ENCODE data around the gene USP48.
"Not testable (repeated sequence)": the region's sequence is repeated elsewhere in the genome, so short reads cannot be mapped to it uniquely, and the experiment has no call there.

The USP48 gene

DNA sequence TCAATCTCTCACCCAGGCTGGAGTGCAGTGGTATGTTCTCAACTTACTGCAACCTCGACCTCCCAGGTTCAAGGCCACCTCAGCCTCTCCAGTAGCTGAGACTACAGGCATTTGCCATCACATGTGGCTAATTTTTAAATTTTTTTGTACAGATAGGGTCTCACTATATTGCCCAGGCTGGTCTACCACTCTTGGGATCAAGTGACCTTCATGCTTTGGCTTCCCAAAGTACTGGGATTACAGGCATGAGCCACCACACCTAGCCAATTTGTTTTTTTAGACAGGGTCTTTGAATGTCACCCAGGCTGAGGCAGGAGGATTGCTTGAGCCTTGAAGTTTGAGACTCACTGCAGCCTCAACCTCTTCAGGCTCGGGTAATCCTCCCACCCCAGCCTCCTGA, 10.2 kb upstream of the USP48 start:
- no CpG with 5 or more reads among the region's 2 CpGs for WGBS
- no peak overlapping the region for H2BK15ac ChIP-seq (ENCODE audit: low read depth, poor library complexity, severe bottlenecking)
- H3K4ac ChIP-seq (ENCODE audit: low read depth in 1 of 2, low read length in 2 of 2): no peak overlapping the region
- no peak overlapping the region for H3K4me3 ChIP-seq (ENCODE audit: insufficient read depth in 1 of 2, low read depth in 1 of 2, low read length in 2 of 2)
- no peak overlapping the region for H3K23ac ChIP-seq (ENCODE audit: low read length in 2 of 2)
- H2BK120ac ChIP-seq (ENCODE audit: low read depth, low read length): no peak overlapping the region
- H3K14ac ChIP-seq (ENCODE audit: low read length in 2 of 2): no peak overlapping the region
- DNase-seq: no peak
- H3K4me2 ChIP-seq (ENCODE audit: low read length, poor library complexity, severe bottlenecking): no peak overlapping the region
- no peak overlapping the region for H2AFZ ChIP-seq (ENCODE audit: low read depth, low read length)
- no peak overlapping the region for H2AK5ac ChIP-seq (ENCODE audit: low read length, severe bottlenecking)
- H3K36me3 ChIP-seq (ENCODE audit: control insufficient read depth in 1 of 2, insufficient read depth in 2 of 2, low read depth in 1 of 2, low read length in 2 of 2): no peaks in the 10 kb centered on the region
- H3K9ac ChIP-seq (ENCODE audit: low read length): no peak overlapping the region
- no peaks in the 10 kb centered on the region for H3K27me3 ChIP-seq (ENCODE audit: control insufficient read depth in 1 of 2, insufficient read depth in 1 of 2, low read length in 2 of 2)
- no peaks in the 10 kb centered on the region for H3K4me1 ChIP-seq (ENCODE audit: control insufficient read depth, insufficient read depth, low read depth, low read length)
- no peak overlapping the region for H3K27ac ChIP-seq (ENCODE audit: low read length, poor library complexity, severe bottlenecking)
- no peak overlapping the region for H2BK5ac ChIP-seq (ENCODE audit: low read depth, low read length, poor library complexity, severe bottlenecking)
- H4K8ac ChIP-seq (ENCODE audit: low read length): no peak overlapping the region
- no peak overlapping the region for H4K91ac ChIP-seq (ENCODE audit: low read length)
- no peak overlapping the region for H2BK12ac ChIP-seq (ENCODE audit: low read length in 2 of 2)
- H3K9me3 ChIP-seq (ENCODE audit: control insufficient read depth, low read length): peaks cover 7% of the 10 kb centered on the region
- no peaks in the 10 kb centered on the region for H3K79me1 ChIP-seq (replicated peaks; ENCODE audit: low read length, poor library complexity, severe bottlenecking)
- no peak overlapping the region for H3K18ac ChIP-seq (ENCODE audit: low read depth in 1 of 2, low read length in 2 of 2)

DNA sequence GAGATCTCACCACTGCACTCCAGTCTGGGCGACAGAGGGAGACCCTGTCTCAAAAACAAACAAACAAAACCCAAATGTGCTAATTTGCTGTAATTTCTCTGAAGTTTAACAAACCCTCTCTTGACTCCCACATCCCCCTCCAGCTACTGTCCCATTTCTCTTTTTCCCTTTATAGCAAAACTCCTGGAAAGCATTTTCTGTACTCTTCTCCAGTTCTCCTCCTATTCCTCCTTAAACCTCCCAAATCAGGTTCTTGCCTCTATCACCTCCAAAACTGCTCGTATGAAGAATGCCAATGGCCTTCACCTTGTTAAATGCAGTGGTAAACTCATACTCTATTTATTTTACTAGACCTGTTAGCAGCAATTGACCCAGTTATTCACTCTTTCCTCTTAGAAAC, 3.7 kb upstream of the USP48 start:
- no peak overlapping the region for H2AFZ ChIP-seq (ENCODE audit: low read depth, low read length)
- no peak overlapping the region for H3K27ac ChIP-seq (ENCODE audit: low read length, poor library complexity, severe bottlenecking)
- H3K18ac ChIP-seq (ENCODE audit: low read depth in 1 of 2, low read length in 2 of 2): no peak overlapping the region
- no peak overlapping the region for H4K91ac ChIP-seq (ENCODE audit: low read length)
- 85% methylated on average over 2 of the region's 2 CpGs for WGBS
- H3K4me3 ChIP-seq (ENCODE audit: insufficient read depth in 1 of 2, low read depth in 1 of 2, low read length in 2 of 2): no peak overlapping the region
- no peak overlapping the region for H2BK12ac ChIP-seq (ENCODE audit: low read length in 2 of 2)
- H3K4ac ChIP-seq (ENCODE audit: low read depth in 1 of 2, low read length in 2 of 2): no peak overlapping the region
- no peaks in the 10 kb centered on the region for H3K9me3 ChIP-seq (ENCODE audit: control insufficient read depth, low read length)
- no peak overlapping the region for H3K23ac ChIP-seq (ENCODE audit: low read length in 2 of 2)
- H3K36me3 ChIP-seq (ENCODE audit: control insufficient read depth in 1 of 2, insufficient read depth in 2 of 2, low read depth in 1 of 2, low read length in 2 of 2): no peaks in the 10 kb centered on the region
- no peak for DNase-seq
- no peak overlapping the region for H4K8ac ChIP-seq (ENCODE audit: low read length)
- H3K4me1 ChIP-seq (ENCODE audit: control insufficient read depth, insufficient read depth, low read depth, low read length): no peaks in the 10 kb centered on the region
- H2BK120ac ChIP-seq (ENCODE audit: low read depth, low read length): no peak overlapping the region
- no peaks in the 10 kb centered on the region for H3K27me3 ChIP-seq (ENCODE audit: control insufficient read depth in 1 of 2, insufficient read depth in 1 of 2, low read length in 2 of 2)
- H2BK15ac ChIP-seq (ENCODE audit: low read depth, poor library complexity, severe bottlenecking): no peak overlapping the region
- no peak overlapping the region for H3K14ac ChIP-seq (ENCODE audit: low read length in 2 of 2)
- H3K4me2 ChIP-seq (ENCODE audit: low read length, poor library complexity, severe bottlenecking): no peak overlapping the region
- H3K79me1 ChIP-seq (replicated peaks; ENCODE audit: low read length, poor library complexity, severe bottlenecking): no peaks in the 10 kb centered on the region
- no peak overlapping the region for H2AK5ac ChIP-seq (ENCODE audit: low read length, severe bottlenecking)
- no peak overlapping the region for H2BK5ac ChIP-seq (ENCODE audit: low read depth, low read length, poor library complexity, severe bottlenecking)
- H3K9ac ChIP-seq (ENCODE audit: low read length): no peak overlapping the region

DNA sequence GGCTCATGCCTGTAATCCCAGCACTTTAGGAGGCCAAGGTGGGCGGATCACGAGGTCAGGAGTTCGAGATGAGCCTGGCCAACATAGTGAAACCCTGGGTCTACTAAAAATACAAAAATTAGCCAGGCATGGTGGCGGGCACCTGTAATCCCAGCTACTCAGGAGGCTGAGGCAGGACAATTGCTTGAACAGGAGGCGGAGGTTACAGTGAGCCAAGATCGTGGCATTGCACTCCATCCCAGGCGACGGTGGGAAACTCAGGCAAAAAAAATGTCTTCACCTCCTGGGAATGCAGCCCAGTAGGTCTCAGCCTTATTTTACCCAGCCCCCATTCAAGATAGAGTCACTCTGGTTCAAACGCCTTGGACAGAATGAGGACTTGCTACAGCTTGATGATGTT, 2.8 kb upstream of the USP48 start:
- 88% methylated on average over 9 of the region's 9 CpGs for WGBS
- H4K8ac ChIP-seq (ENCODE audit: low read length); H3K79me1 ChIP-seq (replicated peaks; ENCODE audit: low read length, poor library complexity, severe bottlenecking); H3K4ac ChIP-seq (ENCODE audit: low read depth in 1 of 2, low read length in 2 of 2); H2BK120ac ChIP-seq (ENCODE audit: low read depth, low read length); H3K36me3 ChIP-seq (ENCODE audit: control insufficient read depth in 1 of 2, insufficient read depth in 2 of 2, low read depth in 1 of 2, low read length in 2 of 2); H2BK5ac ChIP-seq (ENCODE audit: low read depth, low read length, poor library complexity, severe bottlenecking); H3K14ac ChIP-seq (ENCODE audit: low read length in 2 of 2); H3K9me3 ChIP-seq (ENCODE audit: control insufficient read depth, low read length); H3K23ac ChIP-seq (ENCODE audit: low read length in 2 of 2); H3K9ac ChIP-seq (ENCODE audit: low read length); DNase-seq; H2BK12ac ChIP-seq (ENCODE audit: low read length in 2 of 2); H2AK5ac ChIP-seq (ENCODE audit: low read length, severe bottlenecking); H3K4me2 ChIP-seq (ENCODE audit: low read length, poor library complexity, severe bottlenecking); H3K18ac ChIP-seq (ENCODE audit: low read depth in 1 of 2, low read length in 2 of 2); H3K27me3 ChIP-seq (ENCODE audit: control insufficient read depth in 1 of 2, insufficient read depth in 1 of 2, low read length in 2 of 2); H2BK15ac ChIP-seq (ENCODE audit: low read depth, poor library complexity, severe bottlenecking); H3K4me3 ChIP-seq (ENCODE audit: insufficient read depth in 1 of 2, low read depth in 1 of 2, low read length in 2 of 2); H2AFZ ChIP-seq (ENCODE audit: low read depth, low read length); H3K27ac ChIP-seq (ENCODE audit: low read length, poor library complexity, severe bottlenecking); H4K91ac ChIP-seq (ENCODE audit: low read length); H3K4me1 ChIP-seq (ENCODE audit: control insufficient read depth, insufficient read depth, low read depth, low read length): not testable (repeated sequence)

DNA sequence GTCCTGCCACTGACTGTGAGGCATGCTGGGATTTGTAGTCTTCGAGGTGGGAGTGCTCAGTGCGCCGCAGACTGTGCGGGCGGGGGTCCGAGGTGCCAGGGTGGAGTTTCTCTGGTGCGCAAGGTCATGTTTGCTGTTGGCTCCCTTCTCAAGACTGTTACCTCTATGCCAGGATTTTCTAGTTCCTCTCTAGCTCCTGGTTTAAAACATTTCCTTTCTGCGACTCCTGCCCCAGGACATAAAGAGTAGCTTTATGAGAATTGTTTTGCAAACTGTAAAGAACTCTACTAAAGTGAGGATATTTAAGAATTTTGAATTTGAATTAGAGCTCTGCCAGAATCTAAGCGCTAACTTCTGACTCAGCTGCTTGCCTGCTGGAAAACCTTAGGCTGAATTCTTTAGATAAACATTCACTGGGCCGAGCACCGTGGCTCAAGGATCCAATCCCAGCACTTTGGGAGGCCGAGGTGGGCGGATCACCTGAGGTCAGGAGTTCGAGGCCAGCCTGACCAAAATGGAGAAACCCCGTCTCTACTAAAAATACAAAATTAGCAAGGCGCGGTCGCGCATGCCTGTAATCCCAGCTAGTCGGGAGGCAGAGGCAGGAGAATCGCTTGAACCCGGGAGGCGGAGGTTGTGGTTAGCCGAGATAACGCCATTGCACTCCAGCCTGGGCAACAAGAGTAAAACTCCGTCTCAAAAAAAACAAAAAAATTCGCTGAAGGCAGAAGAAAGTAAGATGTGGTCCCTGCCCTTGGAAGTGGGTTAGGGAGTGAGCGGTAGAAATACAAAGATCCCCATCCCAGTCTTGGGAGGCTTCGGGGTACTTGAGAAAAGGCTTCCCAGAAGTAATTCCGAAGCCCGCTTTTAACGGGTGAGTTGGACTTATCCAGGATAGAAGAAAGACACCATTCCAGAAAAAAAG, 992 bp upstream of the USP48 start:
- peak overlapping the region in 1 of 2 experiments; percentile 99 for H3K18ac ChIP-seq (ENCODE audit: low read depth in 1 of 2, low read length in 2 of 2)
- H3K36me3 ChIP-seq (ENCODE audit: control insufficient read depth in 1 of 2, insufficient read depth in 2 of 2, low read depth in 1 of 2, low read length in 2 of 2): no peaks in the 10 kb centered on the region
- no peaks in the 10 kb centered on the region for H3K9me3 ChIP-seq (ENCODE audit: control insufficient read depth, low read length)
- no peak overlapping the region for H2BK5ac ChIP-seq (ENCODE audit: low read depth, low read length, poor library complexity, severe bottlenecking)
- H2AFZ ChIP-seq (ENCODE audit: low read depth, low read length): no peak overlapping the region
- H3K27me3 ChIP-seq (ENCODE audit: control insufficient read depth in 1 of 2, insufficient read depth in 1 of 2, low read length in 2 of 2): no peaks in the 10 kb centered on the region
- H2BK15ac ChIP-seq (ENCODE audit: low read depth, poor library complexity, severe bottlenecking): no peak overlapping the region
- H4K8ac ChIP-seq (ENCODE audit: low read length): peak overlapping the region; percentile 67
- H2BK120ac ChIP-seq (ENCODE audit: low read depth, low read length): no peak overlapping the region
- H4K91ac ChIP-seq (ENCODE audit: low read length): no peak overlapping the region
- H2AK5ac ChIP-seq (ENCODE audit: low read length, severe bottlenecking): no peak overlapping the region
- H3K4ac ChIP-seq (ENCODE audit: low read depth in 1 of 2, low read length in 2 of 2): no peak overlapping the region
- H3K23ac ChIP-seq (ENCODE audit: low read length in 2 of 2): no peak overlapping the region
- peak overlapping the region; percentile 100 for H3K27ac ChIP-seq (ENCODE audit: low read length, poor library complexity, severe bottlenecking)
- no peaks in the 10 kb centered on the region for H3K79me1 ChIP-seq (replicated peaks; ENCODE audit: low read length, poor library complexity, severe bottlenecking)
- H3K4me2 ChIP-seq (ENCODE audit: low read length, poor library complexity, severe bottlenecking): peak overlapping the region; percentile 86
- 53% methylated on average over 25 of the region's 32 CpGs for WGBS
- peak overlapping the region; percentile 98 for H3K9ac ChIP-seq (ENCODE audit: low read length)
- H2BK12ac ChIP-seq (ENCODE audit: low read length in 2 of 2): no peak overlapping the region
- H3K14ac ChIP-seq (ENCODE audit: low read length in 2 of 2): no peak overlapping the region
- H3K4me1 ChIP-seq (ENCODE audit: control insufficient read depth, insufficient read depth, low read depth, low read length): peaks cover 3% of the 10 kb centered on the region
- peak overlapping the region; percentile 97 to 99 for H3K4me3 ChIP-seq (ENCODE audit: insufficient read depth in 1 of 2, low read depth in 1 of 2, low read length in 2 of 2)
- DNase-seq: peak; percentile 79
